Lung microvascular endothelial cell (primary cell): ENCODE data around the gene ZNF382. TPM values are rescaled to one million over a fixed set of nuclear protein-coding genes. Genes with fewer than 3 reads are reported as not detected.
"Not testable (repeated sequence)": the region's sequence is repeated elsewhere in the genome, so short reads cannot be mapped to it uniquely, and the experiment has no call there.

ENCODE experiments used
- DNase-seq, 2 donors: peaks; one replicate each; pipeline versions ENCODE4 v3.0.0 to v3.0.0-alpha.2; 2010; ENCODE audit warnings: low read depth in 2 of 2
- total RNA-seq: library from RNA; depleted of rRNA; stranded (reverse); fragments of >200 nt; gene quantifications from 2 replicates; pipeline ENCODE4 v1.2.1, GENCODE V29; 2014

The ZNF382 gene
- 2.2 and 4.6 TPM in 2 replicates for total RNA-seq

DNA sequence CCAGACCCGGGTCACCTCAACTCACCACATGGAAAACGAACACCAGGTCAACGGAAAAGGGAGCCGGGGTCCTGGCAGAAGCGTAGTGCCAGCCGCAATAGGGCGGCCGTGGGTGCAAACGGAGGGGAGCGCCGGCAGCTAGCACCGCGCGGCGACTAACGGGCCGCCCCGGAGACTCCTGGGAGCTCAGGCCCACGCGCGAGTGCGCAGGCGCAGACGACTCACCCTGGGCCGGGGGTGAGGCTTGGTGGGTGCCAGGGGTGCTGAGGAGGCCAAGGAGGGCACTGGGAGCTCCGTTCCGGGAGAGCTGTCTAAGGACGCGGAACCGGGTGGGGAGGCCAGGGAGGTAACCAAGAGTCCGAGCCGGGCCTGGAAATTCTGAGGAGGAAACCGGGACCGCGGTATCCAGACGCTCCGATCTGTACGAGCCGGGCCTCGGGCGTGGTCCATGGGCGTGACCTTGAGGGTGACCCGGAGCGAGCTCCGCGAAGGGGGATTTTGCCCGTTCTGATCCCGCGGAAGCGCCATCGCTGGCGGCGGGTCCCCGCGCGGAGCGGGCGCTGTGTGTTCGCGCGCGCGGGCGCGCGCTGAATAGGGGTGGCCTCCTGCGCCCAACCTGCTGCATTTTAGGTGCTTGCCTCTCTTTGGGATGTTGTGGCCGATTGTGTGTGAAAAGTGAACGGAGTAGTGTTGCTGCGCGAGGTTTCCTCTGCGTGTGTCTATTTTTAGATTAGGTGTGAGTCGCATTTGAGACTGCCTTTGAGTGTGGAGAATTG is at the start of gene ZNF382:
Gene ZNF382 (plus strand): TSS at position 213 of the 776 bp plus-strand sequence. CDS start 4,602 bp downstream, outside the sequence.
- peak; percentile 51 to 74 for DNase-seq

DNA sequence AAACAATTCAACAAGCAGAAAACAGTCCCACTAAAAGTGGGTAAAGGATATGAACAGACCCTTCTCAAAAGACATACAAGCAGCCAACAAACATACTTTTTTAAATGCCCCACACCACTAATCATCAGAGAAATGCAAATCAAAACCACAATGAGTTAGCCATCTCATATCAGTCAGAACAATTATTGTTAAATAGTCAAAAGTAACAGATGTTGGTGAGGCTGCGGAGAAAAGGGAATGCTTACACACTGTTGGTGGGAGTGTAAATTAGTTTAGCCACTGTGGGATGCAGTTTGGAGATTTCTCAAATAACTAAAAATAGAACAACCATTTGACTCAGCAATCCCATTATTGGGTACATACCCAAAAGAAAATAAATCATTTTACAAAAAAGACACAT is 40.7 kb upstream of the ZNF382 start:
- no peak for DNase-seq

DNA sequence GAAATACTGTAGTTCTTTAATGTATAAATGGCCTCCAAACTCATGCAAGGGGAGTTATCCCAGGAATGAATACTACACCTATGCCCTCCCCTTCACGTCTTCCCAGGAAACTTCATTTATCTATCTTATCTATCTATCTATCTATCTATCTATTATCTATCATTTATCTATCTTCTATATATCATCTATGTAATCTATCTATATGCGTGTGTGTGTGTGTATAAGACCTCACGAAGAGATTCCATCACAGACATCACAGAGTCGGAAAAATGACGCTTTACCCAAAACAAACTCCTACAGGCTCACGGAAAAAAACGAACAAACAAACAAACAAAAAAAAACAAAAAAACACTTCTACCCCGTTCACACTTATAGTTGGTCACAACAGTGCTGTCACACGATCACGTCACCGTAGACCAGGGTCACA is 32.5 kb upstream of the ZNF382 start:
- DNase-seq = no peak

DNA sequence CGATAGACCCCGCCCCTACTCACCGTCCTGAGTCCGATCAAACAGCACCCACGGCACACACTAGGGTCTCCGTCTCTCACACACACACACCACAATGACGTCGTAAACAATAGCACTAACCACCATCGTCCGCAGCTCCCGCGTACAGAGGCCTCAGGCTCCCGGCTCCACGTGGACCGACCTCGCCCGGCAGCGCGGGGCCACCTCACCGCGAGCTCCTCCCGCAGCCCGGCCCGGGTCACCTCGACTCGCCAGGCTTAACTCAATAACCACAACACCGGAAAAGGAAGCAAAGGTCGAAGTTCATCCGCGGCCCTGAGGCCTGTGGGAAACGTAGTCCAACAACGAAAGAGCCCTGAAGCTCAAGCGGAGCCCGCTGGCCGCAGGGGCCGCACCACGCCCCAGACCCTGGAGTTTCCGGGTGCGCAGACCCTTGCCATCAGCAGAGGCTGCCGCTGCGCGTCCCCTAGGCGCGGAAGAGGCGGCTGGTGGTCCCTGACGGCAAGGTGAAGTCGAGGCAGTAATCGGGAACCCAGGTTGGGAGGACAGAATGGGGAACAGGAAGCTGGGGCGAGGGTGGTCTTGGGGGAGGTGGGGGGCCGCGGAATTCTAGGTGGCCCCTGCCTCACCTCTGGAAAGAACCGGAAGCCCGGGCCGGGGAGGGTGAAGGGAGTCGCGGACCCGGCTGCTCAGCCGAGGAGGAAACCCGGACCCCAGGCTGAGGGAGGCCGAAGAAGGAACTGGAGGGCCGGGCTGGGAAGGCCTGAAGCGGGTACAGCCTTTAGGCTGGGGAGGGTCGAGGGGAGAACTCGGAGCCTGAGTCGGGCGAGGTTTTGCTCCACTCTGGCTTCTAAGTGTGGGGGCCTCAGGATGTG is 31.9 kb upstream of the ZNF382 start, which contains the start of gene ZNF529:
Gene ZNF529 (minus strand): TSS at position 273 of the 875 bp plus-strand sequence. CDS start 946 bp downstream, outside the sequence.
- peak; percentile 90 to 95 for DNase-seq

DNA sequence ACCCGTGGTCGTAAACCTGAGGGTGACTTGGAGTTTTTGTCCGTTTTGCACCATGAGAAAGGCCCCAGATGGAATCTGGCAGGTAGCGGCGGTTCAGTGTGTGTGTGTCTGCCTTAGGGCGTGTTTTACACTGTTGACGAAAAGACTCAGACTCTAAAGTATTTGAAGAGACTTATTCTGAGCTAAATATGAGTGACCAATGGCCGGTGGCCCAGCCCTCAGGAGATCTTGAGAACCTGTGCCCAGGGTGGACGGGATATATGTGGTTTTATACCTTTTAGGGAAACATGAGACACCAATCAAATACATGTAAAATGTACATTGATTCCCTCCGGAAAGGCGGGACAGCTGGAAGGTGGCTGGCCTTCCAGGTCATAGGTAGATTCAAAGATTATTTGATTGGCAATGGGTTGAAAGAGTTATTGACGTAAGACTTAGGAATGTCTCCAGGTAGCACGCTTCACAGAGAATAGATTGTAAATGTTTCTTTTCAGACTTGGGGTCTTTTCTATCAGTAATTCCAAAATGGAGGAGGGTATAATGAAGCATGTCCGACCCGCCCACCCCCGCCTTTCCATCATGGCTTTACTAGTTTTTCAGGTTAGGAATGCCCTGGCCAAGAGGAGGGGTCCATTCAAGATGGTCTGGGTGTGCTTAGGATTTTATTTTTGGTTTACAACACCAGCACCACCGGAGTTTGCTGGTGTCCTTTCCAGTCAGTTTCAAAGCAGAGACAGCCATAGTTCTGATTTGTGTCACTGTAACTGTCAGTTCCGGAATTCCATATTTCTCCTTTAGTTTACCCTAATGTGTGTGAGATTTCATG is 31.0 kb upstream of the ZNF382 start:
- DNase-seq = peak; percentile 35

DNA sequence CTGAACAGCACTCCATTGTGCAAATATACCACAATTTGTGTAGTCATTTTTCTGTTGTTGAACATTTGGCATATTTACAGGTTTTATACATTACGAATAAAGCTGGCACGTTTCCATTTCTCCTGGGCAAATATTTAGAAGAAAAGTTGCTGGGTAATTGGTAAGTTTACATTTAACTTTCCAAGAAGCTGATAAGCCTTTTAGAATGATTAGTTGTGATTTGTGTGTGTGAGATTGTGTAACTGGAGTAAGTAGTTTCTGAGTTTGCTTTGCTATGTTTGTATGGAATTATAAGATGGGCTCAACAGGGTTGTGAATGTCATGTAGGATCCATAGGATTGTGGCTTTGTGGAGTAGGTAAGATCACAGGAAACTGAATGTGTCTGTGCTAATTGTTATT is 30.4 kb upstream of the ZNF382 start:
- no peak for DNase-seq

DNA sequence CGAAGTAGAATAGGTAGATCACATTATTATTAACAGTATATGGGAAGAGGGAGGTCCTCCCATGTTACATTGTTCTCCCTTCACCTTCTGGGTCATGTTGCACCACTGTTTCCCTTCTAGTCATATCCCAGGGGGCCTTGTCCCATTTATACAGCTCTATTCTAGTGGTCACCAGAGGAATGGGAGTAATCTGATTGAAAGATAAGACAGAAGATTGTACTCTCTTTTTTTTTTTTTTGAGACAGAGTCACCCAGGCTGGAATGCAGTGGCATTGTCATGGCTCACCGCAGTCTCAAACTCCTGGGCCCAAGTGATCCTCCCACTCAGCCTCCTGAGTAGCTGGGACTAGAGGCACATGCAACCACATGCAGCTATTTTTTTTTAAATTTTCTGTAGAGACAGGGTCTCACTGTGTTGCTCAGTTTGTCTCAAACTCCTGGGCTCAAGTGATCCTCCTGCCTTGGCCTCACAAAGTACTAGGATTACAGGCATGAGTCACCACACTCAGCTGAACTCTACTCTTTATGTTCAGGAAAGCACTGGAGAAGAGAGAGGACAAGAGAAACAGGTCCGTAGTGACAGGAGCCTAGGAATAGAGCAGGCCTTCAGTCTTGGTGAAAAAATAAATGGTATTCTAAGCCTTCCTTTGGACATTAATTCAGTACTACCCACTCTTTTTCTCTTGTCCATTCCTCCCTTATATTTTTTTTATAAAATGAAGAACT is 27.7 kb upstream of the ZNF382 start:
- no peak for DNase-seq

DNA sequence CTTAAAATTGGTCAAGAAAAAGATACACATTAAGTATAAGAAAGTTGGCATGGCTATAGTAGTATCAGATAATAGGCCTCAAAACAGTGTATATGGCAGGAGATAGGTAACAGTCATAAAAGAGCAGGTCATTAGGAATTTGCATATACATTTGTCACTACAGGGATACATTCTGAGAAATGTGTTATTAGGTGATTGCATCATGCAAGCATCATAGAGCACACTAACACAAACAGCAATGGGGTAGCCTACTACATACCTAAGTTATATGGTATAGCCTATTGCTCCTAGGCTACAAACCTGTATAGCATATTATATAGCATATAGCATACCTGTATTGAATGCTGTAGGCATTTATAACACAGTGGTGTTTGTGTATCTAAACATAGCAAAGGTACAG is 25.9 kb upstream of the ZNF382 start:
- no peak for DNase-seq

DNA sequence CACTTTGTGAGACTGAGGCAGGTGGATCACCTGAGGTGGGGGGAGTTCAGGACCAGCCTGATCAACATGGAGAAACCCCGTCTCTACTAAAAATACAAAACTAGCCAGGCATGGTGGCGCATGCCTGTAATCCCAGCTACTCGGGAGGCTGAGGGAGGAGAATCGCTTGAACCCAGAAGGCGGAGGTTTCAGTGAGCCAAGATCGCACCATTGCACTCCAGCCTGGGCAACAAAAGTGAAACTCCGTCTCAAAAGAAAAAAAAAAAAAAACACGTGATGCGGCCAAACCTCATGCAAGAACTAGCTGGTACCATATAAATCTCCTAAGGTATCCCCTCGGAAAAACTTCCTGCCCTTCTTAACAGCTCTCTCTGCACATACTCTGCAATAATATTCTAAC is 2.4 kb upstream of the ZNF382 start:
- not testable (repeated sequence) for DNase-seq

DNA sequence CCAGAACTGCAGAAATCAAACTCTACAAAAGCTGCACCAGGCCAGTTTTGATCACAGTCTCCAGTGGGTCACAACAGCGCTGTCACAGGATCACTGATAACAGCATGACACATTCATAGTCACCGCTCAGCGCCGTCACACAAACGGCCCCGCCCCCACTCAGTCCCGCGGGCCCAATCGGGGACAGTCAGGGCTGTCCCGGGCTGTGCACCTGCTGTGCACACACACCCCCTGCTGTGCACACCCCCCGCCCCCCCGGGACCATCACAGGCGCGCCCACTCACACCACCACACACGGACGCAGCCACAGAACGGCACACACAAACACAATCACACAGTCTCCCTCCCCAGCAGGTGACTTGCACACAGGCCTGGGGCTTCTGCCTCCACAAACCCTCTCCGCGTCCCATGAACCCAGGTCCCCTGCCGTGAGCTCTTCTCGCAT is 435 bp upstream of the ZNF382 start:
- DNase-seq = peak; percentile 46 to 80

DNA sequence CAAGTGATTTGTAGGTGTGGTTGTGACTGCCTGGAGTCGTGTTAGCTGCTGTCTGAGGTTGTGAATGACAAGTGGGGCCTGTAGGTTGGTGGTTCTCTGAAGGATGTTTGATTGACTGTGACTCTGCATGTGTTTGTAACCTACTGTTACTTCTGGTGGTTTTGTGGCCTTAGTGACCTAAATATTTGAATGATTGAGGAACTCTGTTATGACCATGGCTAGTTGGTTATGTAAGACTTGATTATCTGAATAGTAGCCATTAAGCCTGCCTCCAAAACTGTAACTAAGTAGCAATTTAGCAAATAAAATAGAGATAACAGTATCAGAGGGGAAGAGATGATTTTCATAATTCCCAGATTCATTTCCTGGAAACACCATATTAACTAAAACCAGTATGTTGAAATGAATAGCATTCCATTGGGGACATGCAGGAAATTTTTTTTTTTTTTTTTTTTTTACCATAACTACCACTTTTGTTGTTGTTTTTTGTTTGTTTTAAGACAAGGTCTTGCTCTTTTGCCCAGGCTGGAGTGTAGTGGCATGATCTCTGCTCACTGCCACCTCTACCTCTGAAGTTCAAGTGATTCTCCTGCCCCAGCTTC is 865 bp downstream of the ZNF382 start:
- no peak for DNase-seq

DNA sequence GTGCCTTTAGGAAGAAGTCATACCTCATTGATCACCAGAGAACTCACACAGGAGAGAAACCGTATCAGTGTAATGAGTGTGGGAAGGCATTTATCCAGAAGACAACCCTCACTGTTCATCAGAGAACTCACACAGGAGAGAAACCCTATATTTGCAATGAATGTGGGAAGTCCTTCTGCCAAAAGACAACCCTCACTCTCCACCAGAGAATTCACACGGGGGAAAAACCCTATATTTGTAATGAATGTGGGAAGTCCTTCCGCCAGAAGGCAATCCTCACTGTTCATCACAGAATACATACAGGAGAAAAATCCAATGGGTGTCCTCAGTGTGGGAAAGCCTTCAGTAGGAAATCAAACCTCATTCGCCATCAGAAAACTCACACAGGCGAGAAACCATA is 21.9 kb downstream of the ZNF382 start:
- DNase-seq = no peak

DNA sequence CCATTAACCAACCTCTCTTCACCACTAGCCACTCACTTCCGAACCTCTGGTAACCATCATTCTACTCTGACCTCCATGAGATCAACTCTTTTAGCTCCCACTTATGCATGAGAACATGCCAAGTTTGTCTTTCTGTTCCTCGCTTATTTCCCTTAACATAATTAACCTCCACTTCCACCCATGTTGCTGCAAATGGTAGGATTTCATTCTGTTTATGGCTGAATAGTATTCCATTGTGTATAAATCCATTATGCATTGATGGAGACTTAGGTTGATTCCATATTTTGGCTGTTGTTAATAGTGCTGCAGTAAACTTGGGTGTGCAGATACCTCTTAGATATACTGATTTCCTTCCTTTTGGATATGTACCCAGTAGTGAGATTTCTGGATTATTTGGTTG is 30.2 kb downstream of the ZNF382 start:
- no peak for DNase-seq

DNA sequence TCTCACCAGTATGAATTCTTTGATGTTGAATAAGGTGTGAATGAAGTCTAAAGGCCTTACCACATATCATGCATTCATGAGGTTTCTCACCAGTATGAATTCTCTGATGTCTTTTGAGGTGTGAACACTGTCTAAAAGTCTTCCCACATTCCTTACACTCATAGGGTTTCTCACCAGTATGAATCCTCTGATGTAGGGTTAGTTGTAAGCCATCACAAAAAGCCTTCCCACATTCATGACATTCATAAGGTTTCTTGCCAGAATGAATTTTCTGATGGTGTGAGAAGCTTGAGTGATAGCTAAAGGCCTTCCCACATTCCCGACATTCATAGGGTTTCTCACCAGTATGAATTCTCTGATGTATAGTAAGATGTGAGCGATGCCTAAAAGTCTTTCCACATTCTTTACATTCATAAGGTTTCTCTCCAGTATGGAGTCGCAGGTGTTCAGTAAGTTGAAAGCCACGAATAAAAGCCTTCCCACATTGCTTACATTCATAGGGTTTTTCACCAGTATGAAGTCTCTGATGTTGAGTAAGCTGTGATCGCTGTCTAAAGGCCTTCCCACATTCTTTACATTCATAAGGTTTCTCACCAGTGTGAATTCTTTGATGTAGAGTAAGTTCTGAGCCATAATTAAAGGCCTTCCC is 33.9 kb downstream of the ZNF382 start:
- peak in 1 of 2 donors; percentile 2 for DNase-seq

DNA sequence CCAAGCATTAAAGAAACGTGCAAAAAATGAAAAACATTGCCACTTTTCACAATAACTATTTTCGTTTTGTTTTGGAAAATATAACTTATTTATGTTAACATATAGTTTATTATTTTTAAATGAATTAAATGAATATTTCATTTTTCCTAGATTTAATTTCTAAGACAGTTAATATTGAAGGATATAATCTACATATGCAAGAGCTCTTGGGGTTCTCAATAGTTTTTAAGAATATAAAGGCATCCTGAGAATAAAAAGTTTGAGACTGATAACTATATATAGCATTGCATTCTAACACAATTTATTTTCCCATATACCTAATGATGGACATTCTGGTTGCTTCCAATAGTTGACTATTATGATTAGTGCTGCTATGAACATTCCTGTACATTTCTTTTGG is 41.6 kb downstream of the ZNF382 start:
- no peak for DNase-seq

DNA sequence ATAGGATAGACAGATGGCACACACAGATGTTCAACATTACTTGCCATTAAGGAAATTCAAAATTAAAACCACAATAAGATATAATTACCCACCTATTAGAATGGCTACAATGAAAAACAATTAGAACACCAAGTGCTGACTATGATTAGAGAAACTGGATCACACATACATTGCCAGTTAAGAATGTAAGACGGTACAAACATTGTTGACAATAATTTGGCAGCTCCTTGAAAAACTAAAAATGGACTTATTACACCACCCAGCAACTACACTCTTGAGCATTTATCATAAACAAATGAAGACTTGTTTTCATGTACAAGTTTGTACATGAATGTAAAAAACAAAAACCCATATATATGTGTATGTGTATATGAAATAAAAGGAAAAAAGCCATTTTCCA is 47.8 kb downstream of the ZNF382 start:
- DNase-seq = no peak

DNA sequence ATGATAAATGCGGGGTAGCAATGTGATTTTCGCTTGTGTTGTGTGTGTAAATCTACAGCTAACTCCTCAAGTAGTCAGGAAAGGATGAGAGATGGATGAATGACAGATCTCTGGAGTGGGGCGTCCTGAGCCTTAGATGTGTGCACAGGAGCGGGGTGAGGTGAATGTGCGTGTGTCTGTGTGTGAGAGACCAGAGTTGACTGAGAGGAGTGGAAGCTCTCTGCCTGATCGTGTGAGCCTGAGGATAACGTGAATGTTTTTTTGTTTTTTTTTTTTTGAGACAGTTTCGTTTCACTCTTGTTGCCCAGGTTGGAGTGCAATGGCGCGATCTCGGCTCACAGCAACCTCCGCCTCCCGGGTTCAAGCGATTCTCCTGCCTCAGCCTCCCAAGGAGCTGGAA is 60.7 kb downstream of the ZNF382 start:
- DNase-seq = no peak

DNA sequence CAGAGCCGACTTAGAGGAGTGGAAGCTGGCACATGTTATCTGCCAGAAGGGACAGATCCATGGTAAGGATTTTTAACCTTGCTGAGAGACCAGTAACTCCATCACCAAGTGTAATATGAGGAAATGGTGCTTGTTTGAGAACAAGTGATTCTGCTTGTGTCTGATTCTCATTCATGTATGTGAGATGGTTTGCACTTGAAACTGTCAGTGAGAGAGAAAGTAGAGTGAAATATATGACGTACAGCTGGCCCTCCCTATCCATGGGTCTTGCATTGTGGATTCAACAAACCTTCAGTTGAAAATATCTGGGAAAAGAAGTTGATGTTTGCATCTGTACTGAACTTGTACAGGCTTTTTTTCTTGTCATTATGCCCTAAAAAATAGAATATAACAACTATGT is 63.5 kb downstream of the ZNF382 start:
- no peak for DNase-seq

DNA sequence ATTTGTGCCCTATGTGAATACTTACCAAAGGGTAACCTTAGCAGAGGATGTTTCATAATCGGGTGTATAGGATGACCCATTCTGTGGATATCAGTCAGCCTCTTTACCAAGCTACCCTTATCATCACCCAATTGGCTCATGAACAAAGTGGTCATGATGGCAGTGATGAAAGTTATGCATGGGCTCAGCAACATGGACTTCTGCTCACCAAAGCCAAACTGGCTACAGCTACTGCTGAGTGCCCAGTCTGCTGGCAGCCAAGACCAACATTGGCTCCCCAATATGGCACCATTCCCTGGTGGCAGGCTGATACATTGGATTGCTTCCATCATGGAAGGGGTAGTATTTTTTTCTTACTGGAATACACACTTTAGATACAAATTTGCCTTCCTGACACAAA is 67.3 kb downstream of the ZNF382 start:
- no peak for DNase-seq

DNA sequence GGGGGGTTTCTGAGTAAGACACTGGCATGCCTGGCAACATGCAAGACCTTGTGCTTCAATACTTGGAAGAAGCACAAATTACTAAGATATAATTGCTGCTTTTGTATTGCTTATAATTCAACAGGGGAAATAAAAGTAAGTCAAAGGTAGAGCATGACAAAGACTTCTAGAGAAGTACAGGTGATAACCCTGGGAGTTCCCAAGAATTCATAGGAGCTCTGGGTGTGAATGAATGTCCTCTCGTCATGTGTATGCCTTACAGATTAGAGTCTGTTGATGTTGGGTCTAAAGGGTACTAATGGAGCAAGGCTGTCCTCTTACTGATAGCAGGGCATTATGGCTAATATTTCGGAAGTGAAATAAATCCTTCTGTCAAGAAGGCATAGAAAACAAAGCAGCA is 69.1 kb downstream of the ZNF382 start:
- DNase-seq = no peak
